NCI-H2171 treated with DMSO at 0.1 percent for 48 hours (cell line): ENCODE measurements around the gene HEXD.

Experiments used
- DNase-seq: peaks from one replicate; lab custom pipeline; 2025; lab: John Stamatoyannopoulos, UW

Gene HEXD

DNA sequence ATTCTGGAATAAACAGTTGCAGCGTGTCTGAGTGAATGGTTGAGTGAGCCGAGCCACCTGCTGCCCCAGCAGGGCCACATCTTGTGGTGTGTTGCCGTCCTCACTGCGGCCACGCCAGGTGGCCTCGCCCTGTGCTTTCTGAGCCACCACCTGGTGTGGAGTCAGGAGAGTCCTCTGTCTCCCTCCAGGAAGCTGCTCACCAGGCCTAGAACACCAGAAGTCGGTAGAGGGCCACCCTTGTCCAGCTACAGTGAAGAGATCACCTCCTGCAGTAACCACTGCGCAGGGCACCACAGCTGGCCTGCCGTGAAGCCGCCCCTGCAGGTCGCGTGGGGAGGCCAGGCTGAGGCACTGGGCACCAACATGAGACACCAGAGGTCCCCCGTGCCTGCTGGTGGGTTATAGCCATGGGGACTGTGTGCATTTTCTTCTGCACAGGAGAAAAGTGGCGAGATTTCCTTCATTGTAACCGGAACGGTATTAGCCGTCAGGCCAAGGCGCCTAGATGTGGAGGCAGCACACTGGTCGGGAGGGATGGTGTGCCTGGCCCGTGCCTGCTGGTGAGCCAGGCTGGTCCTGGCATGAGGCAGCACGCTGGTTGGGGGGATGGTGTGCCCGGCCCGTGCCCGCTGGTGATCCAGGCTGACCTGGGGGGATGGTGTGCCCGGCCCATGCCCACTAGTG, 72.5 kb downstream of the HEXD start:
- DNase-seq: peak; percentile 71

DNA sequence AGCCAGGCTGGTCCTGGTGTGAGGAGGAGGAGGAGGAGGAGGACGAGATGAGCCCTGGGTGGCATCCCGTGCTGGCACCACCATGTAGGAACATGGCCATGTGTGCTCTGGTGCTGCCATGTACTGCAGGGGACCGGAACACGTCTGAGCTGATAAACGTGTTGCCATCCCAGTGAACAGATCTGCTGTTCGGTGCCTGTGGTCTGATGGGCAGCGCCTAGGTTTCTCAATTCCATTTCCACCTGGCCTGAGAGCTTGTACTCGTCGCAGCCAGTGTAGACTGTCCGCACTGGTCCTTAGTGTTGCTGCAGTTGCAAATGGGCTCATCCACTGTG, 73.0 kb downstream of the HEXD start:
- DNase-seq: no peak

DNA sequence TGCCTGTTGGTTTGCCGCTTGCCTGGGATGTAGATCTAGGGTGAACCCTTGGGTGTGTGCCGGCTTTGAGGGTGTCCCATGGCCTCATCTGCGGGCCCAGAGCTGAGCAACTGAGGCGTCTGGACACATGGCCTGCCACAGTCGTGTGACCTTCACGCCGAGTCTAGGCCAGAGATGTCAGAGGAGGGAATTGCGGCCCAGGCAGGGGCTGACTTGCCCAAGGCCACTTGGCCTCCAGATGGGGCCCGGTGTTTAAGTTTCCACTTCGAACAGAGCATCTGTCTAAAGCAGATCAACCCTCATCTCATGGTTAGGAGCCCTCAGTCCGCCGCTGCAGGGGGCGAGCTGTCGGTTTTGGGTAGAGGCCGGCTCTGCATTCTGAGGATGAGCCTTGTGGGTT, 73.4 kb downstream of the HEXD start:
- no peak for DNase-seq
